Measurements from ENCODE around the gene SEMA4G. TPM values are rescaled to one million over a fixed set of nuclear protein-coding genes. Genes with fewer than 3 reads are reported as not detected.

SEMA4G gene
- polyA plus RNA-seq, 1 donor from 2014 or later = 1.7 TPM

DNA sequence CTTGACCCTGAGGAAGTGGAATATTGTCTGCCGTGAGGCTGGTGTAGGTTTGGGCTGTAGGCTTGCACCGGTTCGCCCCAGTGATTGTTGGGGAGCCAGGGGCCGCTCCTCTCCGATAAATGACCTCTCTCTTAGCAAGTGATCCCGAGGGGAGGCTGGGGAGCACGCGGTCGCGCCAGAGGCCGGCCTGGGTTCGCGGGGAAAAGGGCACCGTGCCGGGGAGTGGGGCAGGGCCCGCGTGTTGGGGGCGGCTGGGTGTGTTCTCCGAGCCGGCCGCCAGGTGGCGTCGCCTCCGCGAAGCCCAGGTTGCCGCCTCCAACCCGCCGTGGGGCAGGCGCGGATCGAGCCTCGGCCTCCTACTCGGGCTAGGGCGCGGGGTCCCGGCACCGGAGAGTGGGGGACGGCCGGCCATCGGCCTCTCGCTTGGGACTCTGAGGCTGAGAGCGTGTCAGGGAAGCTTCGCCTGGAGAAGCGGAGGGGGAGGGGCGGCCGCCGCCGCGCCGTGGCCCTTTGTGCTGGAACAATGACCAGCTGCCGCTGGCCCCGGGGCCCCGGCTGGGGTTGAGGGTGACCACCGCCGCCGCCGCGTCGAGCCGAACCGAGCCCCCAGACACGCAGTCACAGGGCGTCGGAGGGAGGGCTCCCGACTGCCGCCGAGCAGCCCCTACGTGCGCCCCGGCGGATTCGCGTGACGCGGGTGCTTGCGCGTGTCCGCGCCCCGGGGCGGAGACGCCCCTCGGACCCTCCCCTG lies 29.9 kb downstream of the SEMA4G start:
- Histone ChIP-seq H3K36me3 (ENCODE audit: insufficient read depth, low read length) (no peaks in the 10 kb centered on the region), H3K27ac (ENCODE audit: low read length) (peak overlapping the region; percentile 85), H3K9ac (ENCODE audit: low read length) (peak overlapping the region; percentile 96), H3K4me3 (ENCODE audit: low read length) (peak overlapping the region; percentile 88), H3F3A (ENCODE audit: insufficient read depth, low read length, poor library complexity, severe bottlenecking) (no peaks in the 10 kb centered on the region), H3K4me2 (ENCODE audit: low read length) (peak overlapping the region; percentile 69), H3K79me2 (replicated peaks; ENCODE audit: insufficient read depth, low read length) (peaks cover 22% of the 10 kb centered on the region), H3K9me2 (ENCODE audit: insufficient read depth, low read length) (no peaks in the 10 kb centered on the region), H2AFZ (ENCODE audit: low read depth, low read length) (peak overlapping the region; percentile 85), H3K9me3 (ENCODE audit: low read length) (no peaks in the 10 kb centered on the region), H3K27me3 (ENCODE audit: insufficient read depth, low read depth, low read length) (peaks cover 10% of the 10 kb centered on the region), H4K20me1 (ENCODE audit: insufficient read depth) (no peaks in the 10 kb centered on the region)
- peak; percentile 78 for TF ChIP-seq SMC3 (conservative IDR thresholded peaks at IDR 0.05; ENCODE audit: poor library complexity)
- TF ChIP-seq RAD21 (conservative IDR thresholded peaks at IDR 0.05) = peak; percentile 65
- peak; percentile 65 for TF ChIP-seq MXI1 (conservative IDR thresholded peaks at IDR 0.05; ENCODE audit: poor library complexity, severe bottlenecking)
- peak; percentile 54 for TF ChIP-seq TAF1 (IDR thresholded peaks at IDR 0.05; ENCODE audit: low read depth)
- TF ChIP-seq, protein P1, sequence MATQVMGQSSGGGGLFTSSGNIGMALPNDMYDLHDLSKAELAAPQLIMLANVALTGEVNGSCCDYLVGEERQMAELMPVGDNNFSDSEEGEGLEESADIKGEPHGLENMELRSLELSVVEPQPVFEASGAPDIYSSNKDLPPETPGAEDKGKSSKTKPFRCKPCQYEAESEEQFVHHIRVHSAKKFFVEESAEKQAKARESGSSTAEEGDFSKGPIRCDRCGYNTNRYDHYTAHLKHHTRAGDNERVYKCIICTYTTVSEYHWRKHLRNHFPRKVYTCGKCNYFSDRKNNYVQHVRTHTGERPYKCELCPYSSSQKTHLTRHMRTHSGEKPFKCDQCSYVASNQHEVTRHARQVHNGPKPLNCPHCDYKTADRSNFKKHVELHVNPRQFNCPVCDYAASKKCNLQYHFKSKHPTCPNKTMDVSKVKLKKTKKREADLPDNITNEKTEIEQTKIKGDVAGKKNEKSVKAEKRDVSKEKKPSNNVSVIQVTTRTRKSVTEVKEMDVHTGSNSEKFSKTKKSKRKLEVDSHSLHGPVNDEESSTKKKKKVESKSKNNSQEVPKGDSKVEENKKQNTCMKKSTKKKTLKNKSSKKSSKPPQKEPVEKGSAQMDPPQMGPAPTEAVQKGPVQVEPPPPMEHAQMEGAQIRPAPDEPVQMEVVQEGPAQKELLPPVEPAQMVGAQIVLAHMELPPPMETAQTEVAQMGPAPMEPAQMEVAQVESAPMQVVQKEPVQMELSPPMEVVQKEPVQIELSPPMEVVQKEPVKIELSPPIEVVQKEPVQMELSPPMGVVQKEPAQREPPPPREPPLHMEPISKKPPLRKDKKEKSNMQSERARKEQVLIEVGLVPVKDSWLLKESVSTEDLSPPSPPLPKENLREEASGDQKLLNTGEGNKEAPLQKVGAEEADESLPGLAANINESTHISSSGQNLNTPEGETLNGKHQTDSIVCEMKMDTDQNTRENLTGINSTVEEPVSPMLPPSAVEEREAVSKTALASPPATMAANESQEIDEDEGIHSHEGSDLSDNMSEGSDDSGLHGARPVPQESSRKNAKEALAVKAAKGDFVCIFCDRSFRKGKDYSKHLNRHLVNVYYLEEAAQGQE (IDR thresholded peaks at IDR 0.05; ENCODE audit: borderline replicate concordance) = peak; percentile 25
- no peak for TF ChIP-seq EZH2 (IDR thresholded peaks at IDR 0.05; ENCODE audit: borderline replicate concordance, insufficient read depth, low read length, poor library complexity, severe bottlenecking)
- TF ChIP-seq, protein P2, sequence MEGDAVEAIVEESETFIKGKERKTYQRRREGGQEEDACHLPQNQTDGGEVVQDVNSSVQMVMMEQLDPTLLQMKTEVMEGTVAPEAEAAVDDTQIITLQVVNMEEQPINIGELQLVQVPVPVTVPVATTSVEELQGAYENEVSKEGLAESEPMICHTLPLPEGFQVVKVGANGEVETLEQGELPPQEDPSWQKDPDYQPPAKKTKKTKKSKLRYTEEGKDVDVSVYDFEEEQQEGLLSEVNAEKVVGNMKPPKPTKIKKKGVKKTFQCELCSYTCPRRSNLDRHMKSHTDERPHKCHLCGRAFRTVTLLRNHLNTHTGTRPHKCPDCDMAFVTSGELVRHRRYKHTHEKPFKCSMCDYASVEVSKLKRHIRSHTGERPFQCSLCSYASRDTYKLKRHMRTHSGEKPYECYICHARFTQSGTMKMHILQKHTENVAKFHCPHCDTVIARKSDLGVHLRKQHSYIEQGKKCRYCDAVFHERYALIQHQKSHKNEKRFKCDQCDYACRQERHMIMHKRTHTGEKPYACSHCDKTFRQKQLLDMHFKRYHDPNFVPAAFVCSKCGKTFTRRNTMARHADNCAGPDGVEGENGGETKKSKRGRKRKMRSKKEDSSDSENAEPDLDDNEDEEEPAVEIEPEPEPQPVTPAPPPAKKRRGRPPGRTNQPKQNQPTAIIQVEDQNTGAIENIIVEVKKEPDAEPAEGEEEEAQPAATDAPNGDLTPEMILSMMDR (IDR thresholded peaks at IDR 0.05; ENCODE audit: poor library complexity, severe bottlenecking) = peak; percentile 96
- TF ChIP-seq POLR2AphosphoS5 (IDR thresholded peaks at IDR 0.05) = peak; percentile 79
- peak; percentile 33 for TF ChIP-seq EP300 (conservative IDR thresholded peaks at IDR 0.05; ENCODE audit: poor library complexity, severe bottlenecking)

DNA sequence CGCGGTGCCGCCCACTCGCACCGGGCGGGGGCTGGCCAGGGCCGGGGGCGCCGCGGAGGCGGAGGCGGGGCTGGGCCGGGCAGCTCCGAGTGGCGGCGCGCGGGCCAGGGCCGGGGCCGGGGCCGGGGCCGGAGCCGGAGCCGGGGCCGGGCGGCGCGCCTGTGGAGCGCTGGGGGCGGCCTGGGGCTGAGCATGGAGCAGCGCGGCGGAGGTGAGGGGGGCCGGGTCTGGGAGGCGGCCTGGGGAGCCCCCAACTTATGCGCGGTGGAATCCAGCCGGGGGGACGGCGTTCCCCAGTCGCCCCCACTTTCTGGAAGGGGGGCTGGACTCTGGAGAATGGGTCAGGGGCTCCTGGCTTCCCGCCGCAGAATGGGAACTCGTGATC lies 30.4 kb downstream of the SEMA4G start, which contains the start of gene LZTS2:
LZTS2 (plus strand) TSS at position 67 of the 385 bp plus-strand sequence. CDS start 2,731 bp downstream, outside the sequence.
- peaks cover 22% of the 10 kb centered on the region for H3K79me2 ChIP-seq (replicated peaks; ENCODE audit: insufficient read depth, low read length)
- no peaks in the 10 kb centered on the region for H3K9me3 ChIP-seq (ENCODE audit: low read length)
- H3K9me2 ChIP-seq (ENCODE audit: insufficient read depth, low read length) = no peaks in the 10 kb centered on the region
- H3K4me2 ChIP-seq (ENCODE audit: low read length) = peak within 1 kb of the TSS; percentile 88
- H4K20me1 ChIP-seq (ENCODE audit: insufficient read depth) = no peaks in the 10 kb centered on the region
- TF ChIP-seq, protein P2 (IDR thresholded peaks at IDR 0.05; ENCODE audit: poor library complexity, severe bottlenecking) = no peak
- no peak for TF ChIP-seq RAD21 (conservative IDR thresholded peaks at IDR 0.05)
- peak within 1 kb of the TSS; percentile 85 for H2AFZ ChIP-seq (ENCODE audit: low read depth, low read length)
- H3F3A ChIP-seq (ENCODE audit: insufficient read depth, low read length, poor library complexity, severe bottlenecking) = no peaks in the 10 kb centered on the region
- H3K9ac ChIP-seq (ENCODE audit: low read length) = peak within 1 kb of the TSS; percentile 96
- no peaks in the 10 kb centered on the region for H3K36me3 ChIP-seq (ENCODE audit: insufficient read depth, low read length)
- H3K27ac ChIP-seq (ENCODE audit: low read length) = peak within 1 kb of the TSS; percentile 85
- H3K27me3 ChIP-seq (ENCODE audit: insufficient read depth, low read depth, low read length) = peaks cover 10% of the 10 kb centered on the region
- peak within 1 kb of the TSS; percentile 88 for H3K4me3 ChIP-seq (ENCODE audit: low read length)
